OCI-LY7 (cell line): ENCODE measurements around the gene SKAP2. TPM values are rescaled to one million over a fixed set of nuclear protein-coding genes. Genes with fewer than 3 reads are reported as not detected.

Experiments
- BruUV-seq: library from RNA; stranded (reverse); fragments of 400-500 nt; replicated peaks from 2 replicates; lab custom pipeline; 2021; lab: Mats Ljungman, UMichigan
- CTCF ChIA-PET: fragments of 300-600 bp; sonication (Branson Sonifier 250); formaldehyde crosslinking; loops from one replicate; lab custom pipeline; 2022; ENCODE audit warnings: antibody characterized with exemption; ENCODE audit not compliant: unreplicated experiment; lab: Charles Lee
- POLR2A ChIA-PET: fragments of 300-600 bp; sonication (Branson Sonifier 250); formaldehyde crosslinking; loops from one replicate; lab custom pipeline; 2022; ENCODE audit warnings: antibody characterized with exemption; lab: Charles Lee
- DNase-seq: peaks from one replicate; pipeline ENCODE4 v3.0.0-alpha.2; 2015; ENCODE audit warnings: low spot score
- H2AFZ ChIP-seq: fragments of 200-600 bp; sonication (generic), shearing (Covaris generic); 2 replicates; pipeline ENCODE4 v1.6.1; 2014; ENCODE audit warnings: mild to moderate bottlenecking, antibody characterized with exemption, low read length, moderate library complexity
- H3K27ac ChIP-seq: fragments of 200-600 bp; sonication (generic); 2 replicates; pipeline ENCODE4 v1.5.1; 2014; ENCODE audit warnings: mixed run types, low read depth, mild to moderate bottlenecking, moderate library complexity, low read length, inconsistent platforms; ENCODE audit not compliant: poor library complexity, severe bottlenecking
- H3K36me3 ChIP-seq: fragments of 200-600 bp; sonication (generic); 2 replicates; pipeline ENCODE4 v1.6.1; 2014; ENCODE audit warnings: mild to moderate bottlenecking, antibody characterized with exemption, low read length, moderate library complexity, mixed read lengths; ENCODE audit not compliant: insufficient read depth
- H3K4me1 ChIP-seq: fragments of 200-600 bp; sonication (generic); 2 replicates; pipeline ENCODE4 v1.5.1; 2014; ENCODE audit warnings: mild to moderate bottlenecking, low read length; ENCODE audit not compliant: insufficient read depth, poor library complexity, severe bottlenecking
- H3K4me2 ChIP-seq: fragments of 200-600 bp; sonication (generic); 2 replicates; pipeline ENCODE4 v1.6.1; 2014; ENCODE audit warnings: mild to moderate bottlenecking, low read length
- H3K4me3 ChIP-seq: fragments of 200-600 bp; sonication (generic); 2 replicates; pipeline ENCODE4 v1.5.1; 2014; ENCODE audit warnings: mild to moderate bottlenecking, low read depth, low read length; ENCODE audit not compliant: poor library complexity, severe bottlenecking
- H3K79me2 ChIP-seq: fragments of 200-600 bp; sonication (generic); 2 replicates; pipeline ENCODE4 v1.6.1; 2016; ENCODE audit warnings: low read depth, mild to moderate bottlenecking, low read length, moderate library complexity, mixed read lengths; ENCODE audit not compliant: insufficient read depth
- H3K9me2 ChIP-seq: fragments of 200-600 bp; sonication (generic); 2 replicates; pipeline ENCODE4 v1.6.1; 2016; ENCODE audit warnings: mild to moderate bottlenecking, low read length, mixed read lengths; ENCODE audit not compliant: insufficient read depth
- H3K9me3 ChIP-seq: fragments of 200-600 bp; sonication (generic); 2 replicates; pipeline ENCODE4 v1.6.1; 2014; ENCODE audit warnings: mild to moderate bottlenecking, mixed run types, low read length, mixed read lengths
- H4K20me1 ChIP-seq: fragments of 200-600 bp; sonication (generic); 2 replicates; pipeline ENCODE4 v1.6.1; 2014; ENCODE audit warnings: mild to moderate bottlenecking, antibody characterized with exemption, low read length, moderate library complexity, mixed read lengths; ENCODE audit not compliant: insufficient read depth
- EZH2phosphoT487 ChIP-seq: fragments of 200-600 bp; sonication (generic); IDR thresholded peaks from 2 replicates; pipeline ENCODE4 v1.6.1; 2018; ENCODE audit warnings: low read depth, borderline replicate concordance, mild to moderate bottlenecking, mixed run types, antibody characterized with exemption, low read length, moderate library complexity, mixed read lengths
- intact Hi-C: fragments of 100-400 bp; cut with micrococcal nuclease; formaldehyde crosslinking; loops from one replicate; pipeline ENCODE4 v1.10.0; 2022; ENCODE audit not compliant: unreplicated experiment
- total RNA-seq, 2 experiments: library from RNA; depleted of rRNA in 1 of 2; stranded (reverse); fragments of >200 nt in 1 of 2; shearing (Covaris generic) in 1 of 2; gene quantifications; 2 replicates each; pipeline ENCODE4 v1.2.3, GENCODE V29; 2014 to 2022
- TF ChIP-seq, protein P1 (sequence below): fragments of 200-600 bp; sonication (generic); conservative IDR thresholded peaks from 2 replicates; pipeline ENCODE4 v1.5.1; 2014; ENCODE audit warnings: mild to moderate bottlenecking, antibody characterized with exemption, low read length, moderate library complexity, mixed read lengths

Gene SKAP2
- total RNA-seq, 2 experiments from 2014 or later = 15.5 to 54.8 TPM

DNA sequence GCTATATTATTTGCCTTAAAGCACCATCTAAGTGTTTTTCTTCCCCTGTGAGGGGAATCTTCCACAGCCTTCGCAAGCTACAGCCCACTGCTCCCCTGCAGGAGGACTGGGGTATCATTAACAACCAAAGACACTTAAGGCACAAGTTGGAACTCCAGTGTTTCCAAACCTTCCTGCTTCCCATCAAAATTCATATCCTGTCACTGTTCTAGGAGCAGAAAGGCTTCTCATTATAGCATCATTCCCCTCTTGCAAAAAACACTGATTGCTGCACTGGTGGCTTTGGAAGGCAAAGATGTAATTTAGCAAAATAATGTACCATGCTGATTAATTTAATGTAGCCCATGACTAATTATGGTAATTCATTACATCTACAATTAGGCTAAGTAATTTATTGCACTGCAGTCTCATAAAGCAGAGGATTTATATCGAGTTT is 207.2 kb downstream of the SKAP2 start:
- BruUV-seq = no TSS peak
- CTCF ChIA-PET = no interaction called here

DNA sequence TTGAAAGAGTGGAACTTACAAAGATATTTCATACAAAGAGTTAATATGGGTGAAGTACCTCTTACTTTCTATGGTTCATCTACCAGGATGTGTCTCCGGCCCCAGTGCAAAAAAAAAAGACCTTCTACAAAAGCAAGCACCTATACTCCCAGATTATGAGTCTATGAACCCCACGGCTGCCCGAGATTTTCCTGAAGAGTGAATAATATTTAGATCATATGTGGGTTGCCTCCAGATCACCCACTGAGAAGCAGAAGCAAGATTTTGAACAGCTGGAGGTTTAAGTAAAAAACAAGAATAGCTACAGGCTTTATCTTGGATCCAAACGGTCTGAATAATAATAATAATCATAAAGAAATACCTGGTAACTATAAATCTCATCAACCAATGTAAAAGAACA is 207.7 kb downstream of the SKAP2 start:
- TF ChIP-seq, protein P1, sequence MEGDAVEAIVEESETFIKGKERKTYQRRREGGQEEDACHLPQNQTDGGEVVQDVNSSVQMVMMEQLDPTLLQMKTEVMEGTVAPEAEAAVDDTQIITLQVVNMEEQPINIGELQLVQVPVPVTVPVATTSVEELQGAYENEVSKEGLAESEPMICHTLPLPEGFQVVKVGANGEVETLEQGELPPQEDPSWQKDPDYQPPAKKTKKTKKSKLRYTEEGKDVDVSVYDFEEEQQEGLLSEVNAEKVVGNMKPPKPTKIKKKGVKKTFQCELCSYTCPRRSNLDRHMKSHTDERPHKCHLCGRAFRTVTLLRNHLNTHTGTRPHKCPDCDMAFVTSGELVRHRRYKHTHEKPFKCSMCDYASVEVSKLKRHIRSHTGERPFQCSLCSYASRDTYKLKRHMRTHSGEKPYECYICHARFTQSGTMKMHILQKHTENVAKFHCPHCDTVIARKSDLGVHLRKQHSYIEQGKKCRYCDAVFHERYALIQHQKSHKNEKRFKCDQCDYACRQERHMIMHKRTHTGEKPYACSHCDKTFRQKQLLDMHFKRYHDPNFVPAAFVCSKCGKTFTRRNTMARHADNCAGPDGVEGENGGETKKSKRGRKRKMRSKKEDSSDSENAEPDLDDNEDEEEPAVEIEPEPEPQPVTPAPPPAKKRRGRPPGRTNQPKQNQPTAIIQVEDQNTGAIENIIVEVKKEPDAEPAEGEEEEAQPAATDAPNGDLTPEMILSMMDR = no peak
- no peak for TF ChIP-seq EZH2phosphoT487
- no TSS peak for BruUV-seq
- CTCF ChIA-PET = no interaction called here

More for the DNA sequence above, 207.2 kb downstream of the SKAP2 start:
- H3K36me3 ChIP-seq = no peaks in the 10 kb centered on the region
- DNase-seq = no peak
- H3K4me3 ChIP-seq = no peak overlapping the region
- no peaks in the 10 kb centered on the region for H3K9me3 ChIP-seq
- no peaks in the 10 kb centered on the region for H3K4me1 ChIP-seq
- no peak overlapping the region for H3K27ac ChIP-seq
- no peaks in the 10 kb centered on the region for H4K20me1 ChIP-seq
- H3K9me2 ChIP-seq = no peaks in the 10 kb centered on the region
- intact Hi-C loops = no loop called here
- no peak overlapping the region for H2AFZ ChIP-seq
- POLR2A ChIA-PET = interaction anchor here (1.5 kb wide), 1 partner anchor 13 kb away, joined by 6 read pairs; no protein-coding TSS in a partner anchor
- no peak overlapping the region for H3K4me2 ChIP-seq
- H3K79me2 ChIP-seq = no peaks in the 10 kb centered on the region
- TF ChIP-seq, protein P1 = no peak
- no peak for TF ChIP-seq EZH2phosphoT487

DNA sequence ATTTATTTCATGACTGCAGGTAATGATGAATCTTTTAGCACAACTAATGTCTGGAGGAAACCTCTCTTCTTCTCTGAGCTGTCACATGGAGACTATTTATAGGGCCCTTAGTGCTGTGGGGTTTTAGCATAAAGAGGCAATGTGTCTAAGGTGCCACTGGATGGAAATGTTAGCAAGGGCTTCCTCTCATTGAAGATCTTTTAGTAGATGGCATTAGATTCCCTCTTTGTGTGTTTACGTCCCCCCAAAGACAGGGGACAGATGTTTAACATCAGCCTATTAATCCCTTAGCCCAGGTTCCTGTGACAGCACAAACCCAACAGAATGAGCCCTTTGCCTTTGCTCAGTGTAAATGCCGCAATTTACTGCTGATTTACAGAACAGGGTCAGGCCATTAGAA is 208.6 kb downstream of the SKAP2 start:
- CTCF ChIA-PET = no interaction called here
- no peak for DNase-seq
- Histone ChIP-seq H2AFZ (no peak overlapping the region), H3K4me2 (no peak overlapping the region), H3K4me3 (no peak overlapping the region), H3K9me3 (no peaks in the 10 kb centered on the region), H3K4me1 (no peaks in the 10 kb centered on the region), H4K20me1 (no peaks in the 10 kb centered on the region), H3K79me2 (no peaks in the 10 kb centered on the region), H3K9me2 (no peaks in the 10 kb centered on the region), H3K27ac (no peak overlapping the region), H3K36me3 (no peaks in the 10 kb centered on the region)
- intact Hi-C loops = no loop called here
- TF ChIP-seq EZH2phosphoT487 = no peak
- TF ChIP-seq, protein P1 = no peak
- POLR2A ChIA-PET = interaction anchor here (0.6 to 1.5 kb wide), 3 partner anchors 14 to 103 kb away, joined by 3 to 6 read pairs (median 3); no protein-coding TSS in a partner anchor
- no TSS peak for BruUV-seq

More for the DNA sequence above, 207.7 kb downstream of the SKAP2 start:
- no peaks in the 10 kb centered on the region for H3K36me3 ChIP-seq
- no peaks in the 10 kb centered on the region for H3K4me1 ChIP-seq
- POLR2A ChIA-PET = interaction anchor here (0.6 to 1.5 kb wide), 3 partner anchors 13 to 262 kb away, joined by 3 to 6 read pairs (median 4); no protein-coding TSS in a partner anchor
- no peaks in the 10 kb centered on the region for H3K9me3 ChIP-seq
- H3K27ac ChIP-seq = no peak overlapping the region
- no peak overlapping the region for H2AFZ ChIP-seq
- no peak overlapping the region for H3K4me2 ChIP-seq
- no peaks in the 10 kb centered on the region for H4K20me1 ChIP-seq
- no peaks in the 10 kb centered on the region for H3K9me2 ChIP-seq
- DNase-seq = no peak
- no peak overlapping the region for H3K4me3 ChIP-seq
- H3K79me2 ChIP-seq = no peaks in the 10 kb centered on the region
- intact Hi-C loops = no loop called here
